HG03039 (cell line): ENCODE results near the gene TMEM41A.

Source experiments
- ATAC-seq: cut with Tn5 transposase; IDR thresholded peaks from one replicate; pipeline ENCODE4 v1.9.1; 2021; ENCODE audit warnings: mild to moderate bottlenecking, moderate library complexity; ENCODE audit not compliant: unreplicated experiment

The TMEM41A gene

GRCh38 chr3:185498503-185499396, at the start of gene TMEM41A:
TSS of gene TMEM41A (minus strand) at chr3:185499035. CDS start at chr3:185498961, 74 bp downstream.
- ATAC-seq: peak; percentile 90

GRCh38 chr3:185540695-185541094, 41.9 kb upstream of the TMEM41A start:
- no peak for ATAC-seq

- no peak for ATAC-seq
Measured at GRCh38 chr3:185539934-185540333, 41.1 kb upstream of the TMEM41A start.

GRCh38 chr3:185537369-185537970, 38.6 kb upstream of the TMEM41A start:
- ATAC-seq: peak; percentile 97

- ATAC-seq: no peak
Measured at GRCh38 chr3:185534511-185534910, 35.7 kb upstream of the TMEM41A start.

- no peak for ATAC-seq
Measured at GRCh38 chr3:185532901-185533300, 34.1 kb upstream of the TMEM41A start.

GRCh38 chr3:185530856-185531255, 32.0 kb upstream of the TMEM41A start:
- ATAC-seq: no peak

- ATAC-seq: no peak
Measured at GRCh38 chr3:185528532-185528931, 29.7 kb upstream of the TMEM41A start.

- no peak for ATAC-seq
Measured at GRCh38 chr3:185527364-185527763, 28.5 kb upstream of the TMEM41A start.

- ATAC-seq: no peak
Measured at GRCh38 chr3:185526349-185526951, 27.6 kb upstream of the TMEM41A start.

GRCh38 chr3:185521349-185522138, 22.7 kb upstream of the TMEM41A start:
- no peak for ATAC-seq

GRCh38 chr3:185519021-185519420, 20.2 kb upstream of the TMEM41A start:
- ATAC-seq: no peak

GRCh38 chr3:185517387-185518130, 18.7 kb upstream of the TMEM41A start:
- no peak for ATAC-seq

- ATAC-seq: no peak
Measured at GRCh38 chr3:185511711-185512110, 12.9 kb upstream of the TMEM41A start.

GRCh38 chr3:185508335-185508991, 9.6 kb upstream of the TMEM41A start:
- no peak for ATAC-seq

- no peak for ATAC-seq
Measured at GRCh38 chr3:185507883-185508282, 9.0 kb upstream of the TMEM41A start.

GRCh38 chr3:185504636-185505035, 5.8 kb upstream of the TMEM41A start:
- no peak for ATAC-seq

GRCh38 chr3:185503521-185503920, 4.7 kb upstream of the TMEM41A start:
- no peak for ATAC-seq

GRCh38 chr3:185502987-185503386, 4.2 kb upstream of the TMEM41A start:
- ATAC-seq: no peak

- ATAC-seq: no peak
Measured at GRCh38 chr3:185490241-185490640, 8.6 kb downstream of the TMEM41A start.
